ENCODE results near the gene NCL. TPM values are rescaled to one million over a fixed set of nuclear protein-coding genes. Genes with fewer than 3 reads are reported as not detected.
A peak's percentile ranks its signal among the peaks of the same experiment; 100 is the strongest.
"Not testable (repeated sequence)": the region's sequence is repeated elsewhere in the genome, so short reads cannot be mapped to it uniquely, and the experiment has no call there.

NCL gene
- total RNA-seq, 2 experiments from 2014 or later = 461 to 462 TPM

GRCh38 chr2:231464576-231465540 lies 574 bp upstream of the NCL start:
- H3K27me3 Mint-ChIP-seq = no peaks in the 10 kb centered on the region
- peak; percentile 25 for ATAC-seq (ENCODE audit: low read depth)
- peak; percentile 98 for DNase-seq
- peaks cover 34% of the 10 kb centered on the region for H3K36me3 Mint-ChIP-seq
- no peaks in the 10 kb centered on the region for H3K9me3 Mint-ChIP-seq
- H3K27ac Mint-ChIP-seq = peak overlapping the region; percentile 100
- POLR2A ChIA-PET = interaction anchor here (0.5 to 4.1 kb wide), 28 partner anchors 8 to 1086 kb away, joined by 3 to 76 read pairs (median 4); partner anchors contain the start of genes COPS7B, EIF4E2, PDE6D and PTMA
- peak overlapping the region; percentile 99 for H3K4me3 Mint-ChIP-seq
- peaks cover 40% of the 10 kb centered on the region for H3K4me1 Mint-ChIP-seq

DNA sequence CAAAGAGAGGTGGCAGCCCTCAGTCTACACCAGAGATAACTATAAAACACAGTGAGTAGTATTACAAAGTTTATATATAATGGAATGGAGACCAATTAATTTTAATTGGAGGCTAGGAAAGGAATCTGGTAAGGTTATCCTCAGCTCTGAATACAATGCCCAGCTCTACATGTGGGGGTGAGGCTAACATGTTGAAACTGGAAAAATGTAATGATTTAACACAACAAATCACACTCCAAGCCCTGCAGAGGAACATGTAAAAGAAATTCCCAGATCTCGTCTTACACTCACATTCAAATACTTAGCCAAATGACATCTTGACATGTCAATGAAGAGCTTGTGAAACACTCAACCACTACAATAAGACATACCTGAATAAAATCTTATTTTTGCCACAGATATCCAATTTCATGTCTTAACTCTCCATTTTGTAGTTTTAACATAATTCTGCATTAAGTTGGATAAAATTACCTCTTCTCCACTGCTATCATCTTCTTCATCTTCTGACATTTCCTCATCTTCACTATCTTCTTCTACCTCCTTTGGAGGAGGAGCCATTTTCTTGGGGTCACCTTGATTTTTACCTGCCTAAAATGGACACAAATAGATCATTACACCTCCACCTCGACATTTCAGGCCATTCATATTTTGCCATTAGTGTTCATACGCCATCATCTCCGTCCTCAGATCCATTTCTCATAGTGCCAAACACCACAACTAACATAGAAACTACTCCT lies 1.4 kb downstream of the NCL start:
- POLR2A ChIA-PET = interaction anchor here (0.9 to 4.1 kb wide), 10 partner anchors 10 to 584 kb away, joined by 3 to 76 read pairs (median 7); partner anchors contain the start of genes PDE6D and PTMA
- peak overlapping the region; percentile 100 for H3K27ac Mint-ChIP-seq
- H3K27me3 Mint-ChIP-seq = no peaks in the 10 kb centered on the region
- peak overlapping the region; percentile 99 for H3K4me3 Mint-ChIP-seq
- no peaks in the 10 kb centered on the region for H3K9me3 Mint-ChIP-seq
- H3K36me3 Mint-ChIP-seq = peaks cover 47% of the 10 kb centered on the region
- ATAC-seq (ENCODE audit: low read depth) (no peak), DNase-seq (no peak)
- peaks cover 44% of the 10 kb centered on the region for H3K4me1 Mint-ChIP-seq

- Mint-ChIP-seq H3K27me3 (no peaks in the 10 kb centered on the region), H3K9me3 (no peaks in the 10 kb centered on the region), H3K27ac (peak overlapping the region; percentile 69), H3K36me3 (peaks cover 50% of the 10 kb centered on the region), H3K4me1 (peaks cover 44% of the 10 kb centered on the region), H3K4me3 (peak overlapping the region; percentile 43)
- POLR2A ChIA-PET = interaction anchor here (0.7 to 1.1 kb wide), 2 partner anchors 21 to 94 kb away, joined by 3 to 4 read pairs; no protein-coding TSS in a partner anchor
- ATAC-seq (ENCODE audit: low read depth) (no peak), DNase-seq (no peak)
Measured at GRCh38 chr2:231461516-231461971, 2.7 kb downstream of the NCL start.

GRCh38 chr2:231460841-231461240 lies 3.4 kb downstream of the NCL start:
- Mint-ChIP-seq H3K36me3 (peaks cover 52% of the 10 kb centered on the region), H3K4me3 (peak overlapping the region; percentile 62), H3K27ac (peak overlapping the region; percentile 57), H3K4me1 (peaks cover 45% of the 10 kb centered on the region)
- POLR2A ChIA-PET = interaction anchor here (0.6 to 0.7 kb wide), 3 partner anchors 19 to 1143 kb away, joined by 3 to 5 read pairs (median 5); no protein-coding TSS in a partner anchor
- not testable (repeated sequence) for H3K9me3 Mint-ChIP-seq; H3K27me3 Mint-ChIP-seq; DNase-seq; ATAC-seq (ENCODE audit: low read depth)

- DNase-seq (no peak), ATAC-seq (ENCODE audit: low read depth) (no peak)
- H3K9me3 Mint-ChIP-seq = no peaks in the 10 kb centered on the region
- POLR2A ChIA-PET = interaction anchor here (0.6 to 0.7 kb wide), 2 partner anchors 18 to 1143 kb away, joined by 5 read pairs; no protein-coding TSS in a partner anchor
- peaks cover 58% of the 10 kb centered on the region for H3K36me3 Mint-ChIP-seq
- no peaks in the 10 kb centered on the region for H3K27me3 Mint-ChIP-seq
- peak overlapping the region; percentile 62 for H3K4me3 Mint-ChIP-seq
- peaks cover 48% of the 10 kb centered on the region for H3K4me1 Mint-ChIP-seq
- peak overlapping the region; percentile 57 for H3K27ac Mint-ChIP-seq
Measured at GRCh38 chr2:231460073-231460835, 4.0 kb downstream of the NCL start.

DNA sequence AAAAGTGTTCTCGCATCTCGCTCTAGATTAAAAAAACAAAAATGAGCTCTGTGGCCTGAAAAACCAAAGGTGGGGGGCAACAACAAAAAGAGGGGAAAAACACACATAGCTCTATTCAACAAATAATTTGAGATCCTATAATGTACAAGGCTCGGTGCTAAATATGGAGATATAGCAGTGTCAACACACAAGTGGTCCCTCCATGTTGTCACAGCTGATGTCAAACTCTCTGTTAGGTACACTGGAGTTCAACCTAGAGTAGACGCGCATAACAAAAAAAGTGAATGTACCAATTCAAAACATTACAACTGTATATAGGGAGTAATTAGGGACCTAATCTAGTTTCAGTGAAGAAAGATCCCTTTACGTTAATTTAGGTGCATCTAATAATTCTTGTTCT lies 5.9 kb downstream of the NCL start:
- DNase-seq (no peak), ATAC-seq (ENCODE audit: low read depth) (no peak)
- POLR2A ChIA-PET = interaction anchor here (1.6 kb wide), 1 partner anchor 24 kb away, joined by 3 read pairs; no protein-coding TSS in a partner anchor
- peaks cover 48% of the 10 kb centered on the region for H3K4me1 Mint-ChIP-seq
- H3K4me3 Mint-ChIP-seq = no peak overlapping the region
- H3K9me3 Mint-ChIP-seq = no peaks in the 10 kb centered on the region
- no peak overlapping the region for H3K27ac Mint-ChIP-seq
- no peaks in the 10 kb centered on the region for H3K27me3 Mint-ChIP-seq
- peaks cover 56% of the 10 kb centered on the region for H3K36me3 Mint-ChIP-seq

DNA sequence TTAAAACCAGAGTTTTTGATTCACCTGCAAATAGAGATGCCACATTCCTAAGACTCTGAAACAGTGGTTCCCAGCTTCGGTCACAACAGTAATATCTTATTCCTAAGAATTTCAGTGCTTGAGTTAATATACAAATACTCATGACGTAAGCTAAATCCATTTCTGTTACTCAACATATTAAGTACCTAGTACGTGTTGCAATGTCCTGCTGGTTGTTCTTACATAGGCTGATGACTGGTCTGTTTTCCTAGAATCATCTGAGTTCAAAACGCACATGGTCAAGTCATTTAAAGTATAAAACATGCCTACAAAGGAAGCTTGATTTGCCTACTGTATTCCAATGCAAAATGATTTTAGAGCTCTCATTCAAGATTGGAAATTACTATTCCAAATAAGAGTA lies 7.2 kb downstream of the NCL start:
- POLR2A ChIA-PET = interaction anchor here (0.7 kb wide), 1 partner anchor 85 kb away, joined by 3 read pairs; no protein-coding TSS in a partner anchor
- no peak for ATAC-seq (ENCODE audit: low read depth)
- Mint-ChIP-seq H3K4me3 (no peak overlapping the region), H3K27me3 (no peaks in the 10 kb centered on the region), H3K9me3 (no peaks in the 10 kb centered on the region), H3K4me1 (peaks cover 39% of the 10 kb centered on the region), H3K36me3 (peaks cover 45% of the 10 kb centered on the region), H3K27ac (no peak overlapping the region)
- DNase-seq = no peak

GRCh38 chr2:231456295-231457004 lies 7.8 kb downstream of the NCL start:
- DNase-seq = no peak
- H3K36me3 Mint-ChIP-seq = peaks cover 43% of the 10 kb centered on the region
- POLR2A ChIA-PET = no interaction called here
- no peaks in the 10 kb centered on the region for H3K27me3 Mint-ChIP-seq
- peaks cover 36% of the 10 kb centered on the region for H3K4me1 Mint-ChIP-seq
- H3K9me3 Mint-ChIP-seq = no peaks in the 10 kb centered on the region
- H3K27ac Mint-ChIP-seq = no peak overlapping the region
- no peak for ATAC-seq (ENCODE audit: low read depth)
- H3K4me3 Mint-ChIP-seq = no peak overlapping the region

DNA sequence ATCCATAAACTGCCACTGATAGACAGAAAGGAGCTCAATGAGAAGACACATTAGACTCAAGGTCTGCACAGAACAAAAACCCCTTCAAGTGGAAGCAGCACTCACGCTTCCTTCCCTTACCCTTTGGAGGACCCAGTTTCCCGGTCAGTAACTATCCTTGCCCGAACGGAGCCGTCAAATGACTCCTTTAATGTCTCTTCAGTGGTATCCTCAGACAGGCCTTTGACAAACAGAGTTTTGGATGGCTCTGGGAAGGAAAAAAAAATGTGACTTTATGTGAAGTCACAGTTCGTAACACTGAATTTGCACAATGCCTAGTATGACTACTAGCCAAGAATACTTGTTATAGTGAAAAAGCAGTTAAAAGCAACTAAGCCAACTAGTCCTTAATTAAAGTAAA lies 8.4 kb downstream of the NCL start:
- no peak for ATAC-seq (ENCODE audit: low read depth)
- H3K27ac Mint-ChIP-seq = no peak overlapping the region

GRCh38 chr2:231455222-231455621 lies 9.1 kb downstream of the NCL start:
- H3K27me3 Mint-ChIP-seq = no peaks in the 10 kb centered on the region
- H3K27ac Mint-ChIP-seq = no peak overlapping the region
- H3K9me3 Mint-ChIP-seq = no peaks in the 10 kb centered on the region
- peaks cover 28% of the 10 kb centered on the region for H3K4me1 Mint-ChIP-seq
- H3K36me3 Mint-ChIP-seq = peaks cover 34% of the 10 kb centered on the region
- ATAC-seq (ENCODE audit: low read depth) = no peak
- POLR2A ChIA-PET = interaction anchor here (0.7 to 5.7 kb wide), 2 partner anchors 9 to 52 kb away, joined by 3 to 43 read pairs; partner anchors contain the start of gene NCL
- H3K4me3 Mint-ChIP-seq = no peak overlapping the region
- no peak for DNase-seq

More for the DNA sequence above, 8.4 kb downstream of the NCL start:
- POLR2A ChIA-PET = interaction anchor here (5.7 kb wide), 1 partner anchor 8 kb away, joined by 43 read pairs; the partner anchor contains the start of gene NCL
- H3K27me3 Mint-ChIP-seq = no peaks in the 10 kb centered on the region
- H3K4me3 Mint-ChIP-seq = no peak overlapping the region
- H3K36me3 Mint-ChIP-seq = peaks cover 40% of the 10 kb centered on the region
- peaks cover 33% of the 10 kb centered on the region for H3K4me1 Mint-ChIP-seq
- DNase-seq = no peak
- no peaks in the 10 kb centered on the region for H3K9me3 Mint-ChIP-seq

DNA sequence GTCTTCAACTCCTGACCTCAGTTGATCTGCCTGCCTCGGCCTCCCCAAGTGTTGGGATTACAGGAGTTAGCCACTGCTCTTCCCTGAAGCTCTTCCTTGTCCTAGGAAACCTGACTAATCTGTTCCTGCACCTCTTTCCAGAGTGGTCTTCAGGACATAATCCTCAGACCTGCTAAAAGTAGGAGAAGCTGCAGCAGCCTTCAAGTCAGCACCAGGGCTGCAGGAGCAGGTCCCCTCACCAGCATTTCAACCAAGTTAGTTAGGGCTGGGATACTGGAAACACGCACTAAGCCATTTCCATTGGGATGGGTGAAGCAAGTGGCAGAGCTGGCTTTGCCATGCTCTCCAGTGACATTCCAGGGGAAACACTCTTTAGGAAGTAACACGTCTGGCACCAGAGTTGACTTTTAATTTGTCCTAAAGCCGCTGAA lies 9.9 kb downstream of the NCL start:
- H3K9me3 Mint-ChIP-seq = no peaks in the 10 kb centered on the region
- DNase-seq (no peak), ATAC-seq (ENCODE audit: low read depth) (no peak)
- H3K36me3 Mint-ChIP-seq = peaks cover 31% of the 10 kb centered on the region
- POLR2A ChIA-PET = interaction anchor here (0.7 to 5.7 kb wide), 2 partner anchors 10 to 52 kb away, joined by 3 to 43 read pairs; partner anchors contain the start of gene NCL
- H3K27me3 Mint-ChIP-seq = no peaks in the 10 kb centered on the region
- no peak overlapping the region for H3K27ac Mint-ChIP-seq
- H3K4me3 Mint-ChIP-seq = no peak overlapping the region
- H3K4me1 Mint-ChIP-seq = peaks cover 22% of the 10 kb centered on the region

Measured in activated naive CD8-positive, alpha-beta T cell treated with anti-CD3 and anti-CD28 coated beads, Interleukin-2, amount 10 ng/mL, durations not matched to agents 7 days and 5 days (primary cell).